MG63 (cell line): ENCODE results near the gene SPAG9. TPM values are rescaled to one million over a fixed set of nuclear protein-coding genes. Genes with fewer than 3 reads are reported as not detected.
"Not testable (repeated sequence)": the region's sequence is repeated elsewhere in the genome, so short reads cannot be mapped to it uniquely, and the experiment has no call there.

Source experiments
- DNase-seq: peaks from one replicate; pipeline ENCODE4 v3.0.0-alpha.2; 2020
- H3K27me3 ChIP-seq: fragments of 250-450 bp; sonication (Bioruptor Pico); 2 replicates; pipeline ENCODE4 v1.5.1; 2020; ENCODE audit warnings: mild to moderate bottlenecking, moderate library complexity
- H3K36me3 ChIP-seq: fragments of 250-450 bp; sonication (Bioruptor Pico); 2 replicates; pipeline ENCODE4 v1.5.1; 2020; ENCODE audit warnings: mild to moderate bottlenecking, moderate library complexity
- H3K4me3 ChIP-seq: fragments of 250-450 bp; sonication (Bioruptor Pico); 2 replicates; pipeline ENCODE4 v1.5.1; 2020; ENCODE audit warnings: mild to moderate bottlenecking, moderate library complexity
- H3K9me3 ChIP-seq: fragments of 250-450 bp; sonication (Bioruptor Pico); 2 replicates; pipeline ENCODE4 v1.5.1; 2020; ENCODE audit warnings: mild to moderate bottlenecking, moderate library complexity
- total RNA-seq: library from RNA; depleted of rRNA; stranded (reverse); fragments of >200 nt; shearing (Covaris generic); gene quantifications from 2 replicates; pipeline ENCODE4 v1.2.3, GENCODE V29; 2014; ENCODE audit warnings: low replicate concordance

Gene SPAG9
- total RNA-seq, 1 experiment from 2014 or later, result 53.8 TPM

GRCh38 chr17:51147650-51148049 is 27.0 kb upstream of the SPAG9 start:
- H3K4me3 ChIP-seq, result no peak overlapping the region
- no peaks in the 10 kb centered on the region for H3K27me3 ChIP-seq
- H3K36me3 ChIP-seq, result no peaks in the 10 kb centered on the region
- no peaks in the 10 kb centered on the region for H3K9me3 ChIP-seq
- peak; percentile 66 for DNase-seq

- Histone ChIP-seq H3K27me3 (no peaks in the 10 kb centered on the region), H3K36me3 (no peaks in the 10 kb centered on the region), H3K9me3 (no peaks in the 10 kb centered on the region), H3K4me3 (no peak overlapping the region)
- DNase-seq, result no peak
Observed at GRCh38 chr17:51144266-51145022, 23.8 kb upstream of the SPAG9 start.

- Histone ChIP-seq H3K27me3 (no peaks in the 10 kb centered on the region), H3K9me3 (no peaks in the 10 kb centered on the region), H3K36me3 (no peaks in the 10 kb centered on the region), H3K4me3 (no peak overlapping the region)
- DNase-seq, result no peak
Observed at GRCh38 chr17:51142597-51142996, 21.9 kb upstream of the SPAG9 start.

DNA sequence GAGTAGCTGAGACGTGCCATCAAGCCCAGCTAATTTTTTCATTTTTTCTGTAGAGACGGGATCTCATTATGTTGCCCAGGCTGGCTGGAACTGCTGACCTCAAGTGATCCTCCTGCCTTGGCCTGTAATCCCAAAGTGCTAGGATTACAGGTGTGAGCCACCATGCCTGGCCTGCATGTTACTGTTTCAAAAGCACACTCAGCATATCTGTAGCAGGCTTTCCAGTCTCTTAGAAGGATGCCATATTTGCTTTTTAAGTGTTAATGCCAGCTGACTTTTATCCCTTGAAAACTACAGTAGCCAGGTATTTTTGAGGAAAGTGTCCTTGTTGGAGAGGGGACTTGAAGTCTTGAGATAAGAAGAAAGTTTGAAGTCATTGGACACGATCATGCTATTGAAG is 15.3 kb upstream of the SPAG9 start:
- Histone ChIP-seq H3K4me3 (no peak overlapping the region), H3K27me3 (no peaks in the 10 kb centered on the region), H3K36me3 (no peaks in the 10 kb centered on the region), H3K9me3 (peaks cover 2% of the 10 kb centered on the region)
- no peak for DNase-seq

GRCh38 chr17:51133365-51133764 is 12.7 kb upstream of the SPAG9 start:
- Histone ChIP-seq H3K36me3 (no peaks in the 10 kb centered on the region), H3K4me3 (no peak overlapping the region), H3K27me3 (no peaks in the 10 kb centered on the region), H3K9me3 (peaks cover 2% of the 10 kb centered on the region)
- DNase-seq, result no peak

- peaks cover 2% of the 10 kb centered on the region for H3K9me3 ChIP-seq
- DNase-seq, result no peak
- no peak overlapping the region for H3K4me3 ChIP-seq
- H3K27me3 ChIP-seq, result no peaks in the 10 kb centered on the region
- no peaks in the 10 kb centered on the region for H3K36me3 ChIP-seq
Observed at GRCh38 chr17:51132964-51133319, 12.3 kb upstream of the SPAG9 start.

DNA sequence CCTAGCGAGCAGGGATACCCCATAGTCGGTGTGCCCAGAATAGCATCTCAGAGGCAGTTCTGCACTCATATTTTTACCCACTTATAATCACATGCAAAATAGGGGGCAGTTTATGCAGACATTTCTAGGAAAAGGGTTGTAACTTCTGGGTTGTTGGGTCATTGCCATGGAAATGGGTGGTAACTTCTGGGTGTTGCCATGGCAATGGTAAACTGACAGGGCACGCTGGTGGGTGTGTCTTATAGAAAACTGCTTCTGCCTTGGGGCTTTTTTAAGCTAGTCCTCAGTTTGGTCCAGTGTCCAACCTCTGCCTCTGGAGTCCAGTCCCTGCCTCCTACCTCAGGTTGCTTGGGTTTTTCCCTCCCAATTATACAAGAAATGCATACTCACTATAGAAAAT is 7.4 kb upstream of the SPAG9 start:
- no peaks in the 10 kb centered on the region for H3K36me3 ChIP-seq
- H3K4me3 ChIP-seq, result no peak overlapping the region
- H3K27me3 ChIP-seq, result no peaks in the 10 kb centered on the region
- DNase-seq, result no peak
- H3K9me3 ChIP-seq, result no peaks in the 10 kb centered on the region

GRCh38 chr17:51124640-51125503 is 4.2 kb upstream of the SPAG9 start:
- DNase-seq, result no peak
- H3K27me3 ChIP-seq, result no peaks in the 10 kb centered on the region
- H3K9me3 ChIP-seq, result no peaks in the 10 kb centered on the region
- H3K36me3 ChIP-seq, result no peaks in the 10 kb centered on the region
- no peak overlapping the region for H3K4me3 ChIP-seq

GRCh38 chr17:51122473-51123115 is 1.9 kb upstream of the SPAG9 start:
- not testable (repeated sequence) for H3K9me3 ChIP-seq, H3K27me3 ChIP-seq, H3K4me3 ChIP-seq, H3K36me3 ChIP-seq
- DNase-seq, result peak; percentile 28

DNA sequence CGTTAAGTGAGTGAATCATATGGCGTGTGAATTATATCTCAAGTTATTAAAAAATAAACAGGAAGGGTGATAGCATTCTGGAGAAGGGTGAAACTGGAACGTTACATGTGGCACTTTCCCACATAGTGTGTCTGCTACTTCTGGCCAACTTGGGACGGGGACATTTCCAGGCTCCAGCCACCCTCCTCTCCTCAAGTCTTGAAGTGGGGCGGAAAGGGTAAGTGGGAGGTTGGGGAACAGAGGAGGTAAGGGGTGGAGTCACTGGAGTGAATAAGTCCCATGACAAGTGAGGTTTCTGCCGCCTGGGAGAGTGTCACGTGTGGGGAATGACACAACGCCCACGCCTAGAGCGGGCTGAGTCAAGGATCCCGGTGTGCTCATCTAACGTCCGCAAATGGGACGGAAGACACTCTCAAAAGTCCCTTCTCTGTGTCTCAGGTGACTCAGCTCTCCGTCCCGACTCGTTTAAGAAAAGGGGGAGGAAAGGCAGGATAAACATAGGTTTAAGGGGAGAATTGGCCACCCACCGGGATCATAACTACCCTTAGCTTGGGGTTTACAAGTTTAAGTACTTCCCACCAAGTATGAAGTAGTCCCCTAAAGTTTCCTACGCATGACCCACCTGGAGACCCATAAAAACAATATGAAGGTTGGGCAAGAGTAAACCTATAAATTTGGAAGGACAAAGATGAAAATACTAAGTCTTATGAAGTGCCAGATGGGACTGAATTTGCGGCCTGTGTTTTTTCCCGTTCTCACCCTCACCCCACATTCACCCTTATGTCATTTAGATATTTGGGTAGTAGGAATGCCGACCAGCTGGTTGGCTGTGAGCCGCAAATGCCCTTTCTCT is 1.2 kb upstream of the SPAG9 start:
- peak; percentile 96 for DNase-seq
- no peaks in the 10 kb centered on the region for H3K9me3 ChIP-seq

DNA sequence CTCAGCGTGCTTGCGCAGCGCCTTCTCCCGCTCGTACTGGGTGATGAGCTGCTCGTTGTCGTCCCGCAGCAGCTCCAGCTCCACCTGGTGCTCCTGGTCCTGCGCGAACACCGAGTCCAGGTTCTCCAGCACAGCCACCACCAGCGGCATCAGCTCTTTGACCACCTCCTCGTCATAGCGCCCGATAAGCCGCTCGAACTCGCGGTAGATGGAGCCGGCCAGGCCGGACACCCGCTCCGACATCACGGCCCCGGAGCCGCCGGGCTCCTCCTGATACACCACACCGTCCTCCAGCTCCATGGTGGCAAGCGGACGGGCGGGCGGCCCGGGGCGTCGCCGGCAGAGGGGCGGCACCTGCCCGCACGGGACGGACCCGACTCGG is 320 bp downstream of the SPAG9 start:
- H3K27me3 ChIP-seq, result no peaks in the 10 kb centered on the region
- H3K9me3 ChIP-seq, result no peaks in the 10 kb centered on the region
- H3K36me3 ChIP-seq, result peaks cover 6% of the 10 kb centered on the region; the same call in 1 of the 2 replicates
- H3K4me3 ChIP-seq, result peak overlapping the region; percentile 95
- DNase-seq, result no peak

More for the DNA sequence above, 1.2 kb upstream of the SPAG9 start:
- H3K4me3 ChIP-seq, result peak overlapping the region; percentile 59
- no peaks in the 10 kb centered on the region for H3K27me3 ChIP-seq
- H3K36me3 ChIP-seq, result peaks cover 3% of the 10 kb centered on the region; the same call in 1 of the 2 replicates

GRCh38 chr17:51119415-51120356 is 982 bp downstream of the SPAG9 start:
- H3K4me3 ChIP-seq, result peak overlapping the region; percentile 95
- DNase-seq, result peak; percentile 34
- H3K27me3 ChIP-seq, result no peaks in the 10 kb centered on the region
- H3K36me3 ChIP-seq, result peaks cover 9% of the 10 kb centered on the region; the same call in 1 of the 2 replicates
- H3K9me3 ChIP-seq, result no peaks in the 10 kb centered on the region

GRCh38 chr17:51118330-51119195 is 2.1 kb downstream of the SPAG9 start:
- peak; percentile 19 for DNase-seq

GRCh38 chr17:51115179-51115578 is 5.5 kb downstream of the SPAG9 start:
- no peak for DNase-seq

More at GRCh38 chr17:51118330-51119195, 2.1 kb downstream of the SPAG9 start:
- H3K4me3 ChIP-seq, result peak overlapping the region; percentile 95
- H3K9me3 ChIP-seq, result no peaks in the 10 kb centered on the region
- H3K27me3 ChIP-seq, result no peaks in the 10 kb centered on the region
- H3K36me3 ChIP-seq, result peaks cover 9% of the 10 kb centered on the region; the same call in 1 of the 2 replicates

More at GRCh38 chr17:51115179-51115578, 5.5 kb downstream of the SPAG9 start:
- Histone ChIP-seq H3K9me3 (no peaks in the 10 kb centered on the region), H3K4me3 (no peak overlapping the region), H3K27me3 (no peaks in the 10 kb centered on the region), H3K36me3 (peaks cover 9% of the 10 kb centered on the region; the same call in 1 of the 2 replicates)
